Stimulated activated CD8-positive, alpha-beta memory T cell treated with anti-CD3 and anti-CD28 coated beads, Interleukin-4, amount 100 ng/mL, for 24 hours (primary cell): Measurements from ENCODE around the gene TCHHL1.
A peak's percentile ranks its signal among the peaks of the same experiment; 100 is the strongest.

Experiments
- DNase-seq: peaks from one replicate; pipeline ENCODE4 v3.0.0-alpha.2; 2020; ENCODE audit warnings: low read depth

Gene TCHHL1

DNA sequence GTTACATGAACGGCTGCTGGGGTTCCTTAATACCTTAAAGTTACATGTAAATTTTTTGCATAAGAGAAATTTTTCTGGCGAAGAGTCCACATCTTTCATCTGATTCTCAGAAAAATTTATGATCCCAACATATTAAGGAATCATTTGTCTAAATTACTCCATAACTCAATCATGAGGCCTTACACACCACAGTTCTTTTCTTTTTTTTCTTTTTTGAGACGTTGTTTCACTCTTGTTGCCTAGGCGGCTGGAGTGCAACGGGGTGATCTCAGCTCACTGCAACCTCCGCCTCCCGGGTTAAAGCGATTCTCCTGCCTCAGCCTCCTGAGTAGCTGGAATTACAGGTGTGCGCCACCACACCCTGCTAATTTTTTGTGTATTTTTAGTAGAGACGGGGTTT lies 50.0 kb downstream of the TCHHL1 start:
- no peak for DNase-seq

DNA sequence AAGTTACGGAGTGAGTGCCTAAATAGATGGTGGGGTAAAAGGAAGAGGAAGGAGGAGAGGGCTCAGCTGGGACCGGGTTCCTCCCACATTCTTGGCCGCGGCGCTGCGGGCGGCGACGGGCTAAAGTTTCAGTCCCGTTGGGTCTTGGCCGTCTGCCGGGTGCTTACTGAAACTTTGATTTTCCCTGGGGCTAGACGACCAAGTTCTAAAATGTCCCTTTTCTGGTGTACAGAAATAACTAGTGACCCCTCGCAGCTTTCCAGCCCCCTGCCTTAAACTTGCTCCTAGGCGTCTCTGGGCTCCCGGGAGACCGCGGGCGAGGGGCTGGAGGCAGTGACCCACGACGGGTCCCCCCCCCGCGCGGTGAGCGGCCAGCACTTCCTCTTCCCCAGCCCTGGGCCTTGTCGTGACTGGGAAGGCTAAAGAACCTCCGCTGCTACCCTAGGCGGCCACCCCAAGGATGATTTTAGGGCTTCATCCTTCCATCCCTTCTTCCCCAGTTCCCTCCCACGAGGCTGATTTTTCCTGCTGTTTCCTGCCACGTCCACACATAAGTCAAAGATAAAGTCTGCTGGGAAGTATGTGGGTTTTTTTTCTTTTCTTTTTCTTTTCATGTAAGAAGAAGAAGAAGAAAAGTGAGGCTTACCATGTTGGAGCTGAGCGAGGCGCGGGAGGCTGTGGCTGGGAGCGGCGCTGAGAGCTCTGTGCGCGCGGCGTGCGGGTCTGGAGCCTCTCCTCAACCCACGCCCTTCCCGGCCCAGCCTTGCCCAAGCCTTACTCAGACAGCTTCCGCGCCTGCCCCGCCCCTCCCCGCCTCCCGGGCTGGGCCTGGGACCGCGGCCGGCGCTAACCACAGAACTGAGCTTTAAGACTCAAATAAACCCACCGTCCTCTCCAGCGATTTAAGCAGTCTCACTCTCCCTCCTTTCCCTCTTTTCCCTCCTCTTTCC lies 52.3 kb downstream of the TCHHL1 start, which contains the start of gene S100A11:
Gene S100A11 (minus strand): TSS at position 738 of the 950 bp plus-strand sequence. CDS start 89 bp downstream, at position 649.
- peak; percentile 68 for DNase-seq

DNA sequence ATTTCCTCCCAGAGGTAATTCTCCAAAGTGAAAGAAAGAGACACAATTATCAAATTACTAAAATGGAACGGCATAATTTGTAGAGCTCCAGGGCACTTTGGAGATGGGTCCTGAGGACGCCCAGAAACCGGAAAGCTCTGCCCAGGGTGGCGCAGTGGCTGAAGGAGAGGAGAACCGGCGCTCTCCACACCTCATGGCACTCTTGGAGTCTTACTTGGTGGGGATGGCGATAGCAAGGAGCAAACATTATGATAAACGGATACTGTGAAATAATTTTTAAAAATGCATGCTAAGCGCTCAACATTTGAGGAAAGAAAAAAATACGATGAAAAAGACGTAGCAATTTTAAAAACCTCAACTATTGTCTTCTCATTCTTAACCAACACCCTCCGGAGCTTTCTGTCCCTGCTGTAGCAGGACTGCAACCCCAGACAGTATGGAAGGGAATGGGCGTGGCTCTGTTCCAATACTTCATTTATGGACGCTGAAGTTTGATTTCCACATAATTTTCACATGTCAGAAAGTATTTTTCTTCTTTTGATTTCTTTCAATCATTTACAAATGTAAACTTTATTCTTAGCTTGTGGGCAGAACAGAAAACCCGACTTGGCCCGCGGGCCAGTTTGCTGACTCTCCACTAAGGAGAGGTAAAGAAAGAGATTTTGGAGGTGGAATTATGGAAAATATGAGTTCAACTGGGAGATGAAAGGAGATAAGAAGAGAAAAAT lies 53.2 kb downstream of the TCHHL1 start:
- DNase-seq = no peak

DNA sequence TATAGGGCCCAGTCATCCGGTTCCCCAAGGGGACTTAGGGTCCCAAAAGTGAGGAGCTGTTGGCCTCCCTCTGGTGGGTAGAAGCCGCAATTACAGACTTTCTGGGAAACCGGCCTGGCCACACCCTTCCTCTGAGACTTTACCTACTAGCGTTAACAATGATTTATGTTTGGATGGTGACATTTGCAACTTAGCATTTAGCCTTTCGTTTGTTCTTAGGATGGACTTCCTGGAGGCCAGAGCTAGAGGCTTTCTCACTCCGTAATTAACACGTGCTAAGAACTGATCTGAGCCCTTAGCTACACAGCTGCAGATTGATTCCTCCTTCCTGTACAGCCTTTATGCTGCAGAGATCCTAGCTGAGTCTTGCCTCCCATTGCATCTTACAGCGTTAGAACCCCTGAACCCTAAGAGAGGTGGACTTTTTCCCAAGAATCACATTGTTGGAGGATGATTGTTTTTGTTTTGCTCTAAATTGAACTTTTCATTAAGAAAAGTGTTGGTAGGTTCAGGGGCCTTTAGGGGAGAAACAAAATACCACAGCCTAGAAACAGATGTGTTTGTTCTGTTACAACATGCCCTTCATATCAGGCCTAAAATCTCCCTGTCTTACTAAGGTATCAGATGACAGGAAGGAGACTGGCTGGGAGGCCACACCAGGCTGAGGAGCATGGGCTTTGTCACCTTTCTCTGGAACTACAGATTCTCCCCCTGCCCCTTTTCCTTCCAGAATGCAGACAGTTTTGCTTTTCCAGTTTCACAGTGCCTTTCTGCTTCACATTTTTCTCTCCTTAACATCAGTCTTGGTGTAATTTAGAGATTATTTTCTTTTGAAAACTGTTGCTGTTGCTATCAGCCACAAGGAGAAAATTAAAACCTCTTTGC lies 54.0 kb downstream of the TCHHL1 start:
- DNase-seq = peak; percentile 43

DNA sequence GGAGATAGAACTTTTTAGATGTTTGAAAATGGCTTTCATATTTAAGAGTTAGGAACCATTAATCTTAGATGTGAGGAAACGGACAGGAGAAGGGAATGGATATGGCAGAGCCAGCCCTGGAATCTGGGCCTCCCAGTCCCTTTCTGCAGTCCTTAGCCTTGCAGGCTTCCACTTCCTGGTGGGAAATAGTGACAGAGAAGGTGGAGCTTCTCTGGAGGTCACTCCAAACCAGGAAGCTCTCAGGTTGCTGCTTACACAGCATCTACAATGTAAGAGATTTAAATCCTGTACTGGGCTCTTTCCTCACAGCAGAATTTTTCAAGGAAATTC lies 54.6 kb downstream of the TCHHL1 start:
- DNase-seq = no peak
